Posterior vena cava (tissue), 2 donors: ENCODE measurements around the gene SLC16A5. TPM values are rescaled to one million over a fixed set of nuclear protein-coding genes. Genes with fewer than 3 reads are reported as not detected.
"Not testable (repeated sequence)": the region's sequence is repeated elsewhere in the genome, so short reads cannot be mapped to it uniquely, and the experiment has no call there.

Experiments
- DNase-seq: peaks from one replicate; pipeline ENCODE4 v3.0.0-alpha.2; 2020; ENCODE audit warnings: low spot score
- intact Hi-C, 2 donors: fragments of 100-400 bp; cut with DNase I; formaldehyde crosslinking; loops; one replicate each; pipeline versions ENCODE4 v1.14.1 to v1.14.2; 2022 to 2023
- long read RNA-seq, 2 donors: library from polyadenylated mRNA; unstranded; transcript quantifications; one replicate each; pipeline ENCODE4 v2.0.0, GENCODE V29; 2020 to 2021
- total RNA-seq, 2 donors: library from RNA; stranded (reverse); fragmentation: NEBNext Ultra II Directional; extraction: Animal tissue kit (Norgen Biotek cat#: 25700); gene quantifications; one replicate each; pipeline ENCODE4 v1.2.1, GENCODE V29; 2021
- donor health status: DM: yes; HTN: yes; CAD: no.
- donor health status: DM: yes; HTN: yes; CAD: no.

The SLC16A5 gene
- 1 to 10 TPM; 6.1 to 8.1 TPM for total RNA-seq
- long read RNA-seq, donor 1, partial matches to known transcripts: 0 of 3 reads
- long read RNA-seq, donor 1, other reads (novel, unspliced or antisense): 1 of 3 reads
- long read RNA-seq, donor 2, partial matches to known transcripts: 0 of 12 reads
- long read RNA-seq, donor 2, other reads (novel, unspliced or antisense): 9 of 12 reads

GRCh38 chr17:75087558-75088453, at the start of gene SLC16A5:
TSS of gene SLC16A5 (plus strand) at chr17:75087954. CDS start at chr17:75093637, 5,683 bp downstream.
- intact Hi-C loops: no loop called here

GRCh38 chr17:75039238-75039637, 48.5 kb upstream of the SLC16A5 start:
- DNase-seq: no peak
- intact Hi-C loops: no loop called here

More at GRCh38 chr17:75087558-75088453, at the start of gene SLC16A5:
- DNase-seq: peak; percentile 96

DNA sequence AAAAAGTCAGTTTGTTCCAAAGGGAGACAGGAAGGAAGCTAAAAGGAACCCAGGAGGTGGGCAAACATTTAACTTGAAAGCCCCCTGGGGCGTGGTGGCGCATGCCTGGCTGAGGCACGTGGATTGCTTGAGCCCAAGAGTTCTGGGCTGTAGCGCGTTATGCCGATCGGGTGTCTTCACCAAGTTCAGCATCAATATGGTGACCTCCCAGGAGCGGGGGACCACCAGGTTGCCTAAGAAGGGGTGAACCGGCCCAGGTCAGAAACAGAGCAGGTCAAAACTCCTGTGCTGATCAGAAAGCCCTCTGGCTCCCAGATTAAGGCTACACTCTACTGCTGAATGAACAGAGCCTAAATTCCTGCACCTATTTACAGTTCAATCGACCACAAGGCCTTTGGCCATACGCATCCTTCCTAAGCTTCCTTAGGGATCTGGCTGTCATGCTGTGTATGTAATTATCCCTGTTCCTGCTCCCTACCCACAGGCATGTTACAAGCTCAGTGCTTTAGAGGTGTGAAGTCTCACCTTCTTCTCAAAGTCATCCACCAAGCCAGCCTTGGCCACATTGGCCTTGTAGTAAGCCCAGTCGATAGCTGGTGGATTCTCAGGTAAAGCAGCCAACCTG, 46.0 kb upstream of the SLC16A5 start:
- DNase-seq: peak; percentile 67
- intact Hi-C loops: loop anchor here in 1 of 2 donors (2.0 to 10.0 kb wide), 2 partner anchors 51 to 163 kb away; partner anchors contain the start of gene NUP85

GRCh38 chr17:75043789-75044188, 44.0 kb upstream of the SLC16A5 start:
- intact Hi-C loops: loop anchor here in 1 of 2 donors (2.0 to 10.0 kb wide), 2 partner anchors 53 to 161 kb away; partner anchors contain the start of gene NUP85

GRCh38 chr17:75044716-75045115, 43.0 kb upstream of the SLC16A5 start:
- intact Hi-C loops: loop anchor here in 1 of 2 donors (10.0 kb wide), 1 partner anchor 160 kb away; the partner anchor contains the start of gene NUP85

More at GRCh38 chr17:75043789-75044188, 44.0 kb upstream of the SLC16A5 start:
- DNase-seq: not testable (repeated sequence)

DNA sequence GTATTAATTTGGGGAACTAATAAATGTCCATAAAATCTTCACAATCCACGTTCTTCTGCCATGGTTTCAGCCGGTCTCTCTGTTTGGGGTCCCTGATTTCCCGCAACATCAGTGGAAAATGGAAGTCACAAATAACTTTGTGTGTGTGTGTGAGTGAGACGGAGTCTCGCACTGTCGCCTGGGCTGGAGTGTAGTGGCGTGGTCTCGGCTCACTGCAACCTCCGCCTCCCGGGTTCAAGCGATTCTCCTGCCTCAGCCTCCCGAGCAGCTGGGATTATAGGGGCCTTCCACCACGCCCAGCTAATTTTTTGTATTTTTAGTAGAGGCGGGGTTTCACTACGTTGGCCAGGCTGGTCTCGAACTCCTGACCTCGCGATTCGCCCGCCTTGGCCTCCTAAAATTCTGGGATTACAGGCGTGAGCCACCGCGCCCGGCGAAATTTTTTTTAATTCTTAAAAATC, 41.8 kb upstream of the SLC16A5 start:
- intact Hi-C loops: loop anchor here in 1 of 2 donors (10.0 kb wide), 1 partner anchor 159 kb away; the partner anchor contains the start of gene NUP85
- DNase-seq: not testable (repeated sequence)

More at GRCh38 chr17:75044716-75045115, 43.0 kb upstream of the SLC16A5 start:
- no peak for DNase-seq

DNA sequence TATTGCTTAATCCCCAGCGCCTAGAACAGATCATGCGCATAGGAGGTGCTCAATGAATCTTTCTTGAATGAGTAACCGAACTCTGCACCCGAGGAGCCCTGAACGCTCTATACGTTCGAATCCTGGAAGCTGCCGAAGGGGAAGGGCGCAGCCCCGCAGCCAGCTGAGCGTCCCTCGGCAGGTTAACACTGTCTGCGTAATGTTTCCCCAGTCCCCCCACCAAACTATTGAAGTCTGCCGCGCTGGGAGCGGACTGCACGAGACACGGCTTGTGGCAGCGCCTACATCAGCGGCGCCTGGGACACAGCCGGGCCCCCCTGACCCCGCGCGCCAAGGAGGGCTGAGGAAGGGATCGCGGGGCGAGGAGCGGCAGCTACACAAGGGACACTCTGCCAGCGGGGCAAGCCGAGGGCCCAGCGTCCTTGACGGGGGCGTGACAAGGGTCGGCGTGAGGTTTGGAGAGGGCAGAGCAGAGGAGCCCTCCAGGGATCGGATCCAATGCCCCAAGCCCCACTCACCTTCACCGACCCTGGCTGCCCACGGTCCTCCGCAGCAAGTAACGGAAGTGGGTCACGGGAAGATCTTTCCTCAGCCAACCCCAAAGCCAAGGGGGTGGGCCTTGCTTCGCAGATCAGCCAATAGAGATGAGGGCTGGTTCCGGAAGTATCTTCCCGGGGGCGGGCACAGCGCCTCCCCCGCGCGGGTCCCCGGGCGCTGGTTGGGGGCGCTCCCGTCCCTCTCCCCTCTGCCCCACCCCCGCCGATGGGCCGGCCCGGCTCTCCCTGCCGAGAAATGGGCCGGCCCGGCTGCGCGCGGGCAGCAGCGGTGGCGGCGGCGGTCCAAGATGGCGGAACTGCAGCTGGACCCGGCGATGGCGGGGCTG, 41.1 kb upstream of the SLC16A5 start, which contains the start of the genes ATP5PD and KCTD2:
ATP5PD (minus strand) TSS at position 563 of the 883 bp plus-strand sequence. CDS start 4,319 bp downstream, outside the sequence.
KCTD2 (plus strand) TSS at position 819 of the 883 bp plus-strand sequence; CDS start at position 845, 26 bp downstream.
- intact Hi-C loops: loop anchor here in 1 of 2 donors (10.0 kb wide), 1 partner anchor 158 kb away; the partner anchor contains the start of gene NUP85

GRCh38 chr17:75047398-75048098, 40.2 kb upstream of the SLC16A5 start:
- peak; percentile 84 for DNase-seq
- intact Hi-C loops: loop anchor here in 1 of 2 donors (10.0 kb wide), 1 partner anchor 157 kb away; the partner anchor contains the start of gene NUP85

More for the DNA sequence above, 41.1 kb upstream of the SLC16A5 start, which contains the start of the genes ATP5PD and KCTD2:
- peak; percentile 98 for DNase-seq

GRCh38 chr17:75048249-75048878, 39.4 kb upstream of the SLC16A5 start:
- intact Hi-C loops: loop anchor here in 1 of 2 donors (10.0 kb wide), 1 partner anchor 156 kb away; the partner anchor contains the start of gene NUP85
- DNase-seq: no peak

DNA sequence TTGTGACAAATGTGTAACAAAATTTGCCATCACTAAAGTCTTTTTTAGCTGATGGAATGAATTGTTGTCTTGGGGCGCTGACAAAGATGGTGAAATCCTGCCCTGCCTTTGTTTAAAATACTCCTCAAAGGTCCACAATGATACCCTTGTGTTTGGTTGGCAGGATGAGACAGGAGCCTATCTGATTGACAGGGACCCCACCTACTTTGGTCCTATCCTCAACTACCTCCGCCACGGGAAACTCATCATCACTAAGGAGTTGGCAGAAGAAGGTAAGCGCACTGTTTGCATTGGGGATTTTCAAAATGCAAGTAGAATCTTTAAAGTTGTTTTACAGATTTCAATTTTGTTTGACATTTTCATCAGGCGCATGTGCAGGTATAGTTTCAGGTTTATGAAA, 38.7 kb upstream of the SLC16A5 start:
- no peak for DNase-seq
- intact Hi-C loops: loop anchor here in 1 of 2 donors (10.0 kb wide), 1 partner anchor 156 kb away; the partner anchor contains the start of gene NUP85

GRCh38 chr17:75049706-75050105, 38.0 kb upstream of the SLC16A5 start:
- no peak for DNase-seq
- intact Hi-C loops: loop anchor here in 1 of 2 donors (2.0 to 10.0 kb wide), 2 partner anchors 65 to 155 kb away; partner anchors contain the start of gene NUP85

DNA sequence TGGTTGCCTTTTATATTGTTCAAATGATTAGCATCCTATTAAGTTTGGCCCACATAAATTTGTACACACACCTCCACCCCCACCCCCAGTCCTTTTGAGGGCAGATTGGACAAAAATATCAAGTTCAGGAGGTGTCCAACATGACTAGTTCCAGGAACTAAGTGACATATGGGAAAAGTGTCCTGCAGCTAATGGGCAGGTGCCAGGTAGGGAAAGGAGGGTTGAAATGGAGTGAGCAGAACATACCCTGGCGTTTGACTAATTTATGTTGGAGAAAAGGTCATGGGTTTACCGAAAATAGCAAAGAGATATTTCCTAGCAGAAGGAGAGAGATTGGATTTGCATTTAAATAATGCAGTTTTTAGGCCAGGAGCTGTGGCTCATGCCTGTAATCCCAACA, 35.8 kb upstream of the SLC16A5 start:
- intact Hi-C loops: loop anchor here in 1 of 2 donors (2.0 kb wide), 1 partner anchor 67 kb away; no protein-coding TSS in a partner anchor
- no peak for DNase-seq

DNA sequence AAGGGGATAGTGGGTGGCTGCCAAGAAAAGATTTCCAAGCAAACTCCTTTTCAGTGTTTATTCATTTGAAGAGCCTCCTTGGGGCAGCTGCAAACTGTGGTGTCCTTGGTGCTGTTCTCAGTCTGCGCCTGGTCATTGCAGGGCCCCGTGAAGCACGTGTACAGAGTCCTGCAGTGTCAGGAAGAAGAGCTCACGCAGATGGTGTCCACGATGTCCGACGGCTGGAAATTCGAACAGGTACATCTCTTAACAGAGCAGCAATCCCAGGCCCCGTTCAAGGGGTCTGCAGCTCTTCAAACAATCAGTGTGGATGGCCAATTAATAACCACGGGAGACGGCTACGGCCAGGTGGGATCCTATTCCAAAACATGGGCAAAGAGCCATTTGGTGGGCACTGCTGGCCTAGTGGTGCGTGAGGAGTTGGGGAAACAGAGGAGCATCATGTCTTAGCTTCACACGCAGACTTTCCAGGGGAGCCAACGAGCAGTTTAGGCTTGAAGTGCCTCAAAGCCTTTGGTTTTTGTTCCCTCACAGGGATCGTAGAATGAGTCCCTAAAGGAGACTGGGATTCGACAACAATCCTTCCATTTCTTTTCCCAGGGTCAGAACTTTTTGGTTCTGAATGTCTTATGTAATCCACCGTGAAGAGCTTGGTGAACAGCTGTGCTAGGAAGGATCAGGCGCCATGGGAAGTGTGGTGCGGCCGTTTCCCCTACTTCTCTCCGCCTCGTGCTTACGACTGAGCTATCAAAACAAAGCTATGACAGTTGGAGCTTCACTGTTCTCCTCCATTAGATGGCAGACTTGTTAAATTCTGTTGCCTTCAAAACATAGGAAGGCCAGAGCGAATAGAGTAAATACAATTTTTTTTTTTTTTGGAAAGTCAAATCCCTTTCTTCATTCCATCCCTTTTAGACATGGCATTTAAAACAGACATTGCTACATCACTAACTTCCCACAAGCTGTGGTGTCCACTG, 28.1 kb upstream of the SLC16A5 start:
- intact Hi-C loops: loop anchor here in 1 of 2 donors (10.0 kb wide), 1 partner anchor 145 kb away; the partner anchor contains the start of gene NUP85
- DNase-seq: peak; percentile 69

- intact Hi-C loops: loop anchor here in 1 of 2 donors (10.0 kb wide), 1 partner anchor 144 kb away; the partner anchor contains the start of gene NUP85
- DNase-seq: peak; percentile 71
Observed at GRCh38 chr17:75060434-75061054, 27.2 kb upstream of the SLC16A5 start.
